SK-N-SH (cell line): ENCODE measurements around the gene LRRC45. TPM values are rescaled to one million over a fixed set of nuclear protein-coding genes. Genes with fewer than 3 reads are reported as not detected.

ENCODE experiments used
- CTCF ChIA-PET: fragments of 300-600, 350-600 bp; formaldehyde crosslinking; extraction: SDS; loops from one replicate; lab custom pipeline; 2021; lab: Yijun Ruan, JAX
- POLR2A ChIA-PET: fragments of 350-600 bp; sonication (Branson Sonifier 250); formaldehyde crosslinking; extraction: SDS; loops from one replicate; lab custom pipeline; 2020; ENCODE audit warnings: antibody characterized with exemption, inconsistent platforms; lab: Yijun Ruan, JAX
- DNase-seq: peaks from one replicate; pipeline ENCODE4 v3.0.0; 2012
- H2AFZ ChIP-seq: fragments of 200-600 bp; sonication (generic); 2 replicates; pipeline ENCODE4 v1.8.1; 2016; ENCODE audit warnings: antibody characterized with exemption, mild to moderate bottlenecking, low read depth
- H3F3A ChIP-seq: fragments of 200-600 bp; sonication (generic); replicated peaks from 2 replicates; pipeline ENCODE3; 2016; ENCODE audit warnings: antibody characterized with exemption, mild to moderate bottlenecking; ENCODE audit not compliant: insufficient read depth
- H3K27ac ChIP-seq, 2 experiments: fragments of 200-500 bp in 1 of 2; fragments of 200-600 bp in 1 of 2; sonication (Bioruptor generic) in 1 of 2; sonication (generic), shearing (Covaris generic) in 1 of 2; 2 replicates each; pipeline versions ENCODE4 v1.5.1 to v1.6.1; 2014 to 2016; ENCODE audit warnings: low read depth in 2 of 2, inconsistent platforms in 1 of 2, low read length in 1 of 2, mild to moderate bottlenecking in 1 of 2, mixed read lengths in 1 of 2
- H3K27me3 ChIP-seq: fragments of 200-600 bp; sonication (generic), shearing (Covaris generic); 2 replicates; pipeline ENCODE4 v1.6.1; 2016; ENCODE audit warnings: mixed run types; ENCODE audit not compliant: insufficient read depth
- H3K36me3 ChIP-seq, 2 experiments: fragments of 200-500 bp in 1 of 2; fragments of 200-600 bp in 1 of 2; sonication (Bioruptor generic) in 1 of 2; sonication (generic) in 1 of 2; replicated peaks in 1 of 2; 2 replicates each; pipeline versions ENCODE3 to v1.5.1; 2014 to 2016; ENCODE audit warnings: low read length in 1 of 2, mild to moderate bottlenecking in 1 of 2; ENCODE audit not compliant: insufficient read depth in 2 of 2, control insufficient read depth in 1 of 2
- H3K4me1 ChIP-seq, 2 experiments: fragments of 200-500 bp in 1 of 2; fragments of 200-600 bp in 1 of 2; sonication (Bioruptor generic) in 1 of 2; sonication (generic), shearing (Covaris generic) in 1 of 2; 2 replicates each; pipeline versions ENCODE4 v1.5.1 to v1.6.1; 2014 to 2016; ENCODE audit warnings: low read depth in 1 of 2, low read length in 1 of 2, mixed run types in 1 of 2; ENCODE audit not compliant: insufficient read depth in 2 of 2, control insufficient read depth in 1 of 2
- H3K4me2 ChIP-seq: fragments of 200-600 bp; sonication (generic), shearing (Covaris generic); 2 replicates; pipeline ENCODE4 v1.6.1; 2017; ENCODE audit warnings: mixed run types
- H3K4me3 ChIP-seq, 2 experiments: fragments of 200-500 bp in 1 of 2; fragments of 200-600 bp in 1 of 2; sonication (Bioruptor generic) in 1 of 2; sonication (generic), shearing (Covaris generic) in 1 of 2; 2 replicates each; pipeline versions ENCODE4 v1.5.1 to v1.8.1; 2014 to 2016; ENCODE audit warnings: low read depth in 2 of 2, inconsistent platforms in 1 of 2, low read length in 1 of 2, mild to moderate bottlenecking in 1 of 2, mixed read lengths in 1 of 2, moderate library complexity in 1 of 2
- H3K79me2 ChIP-seq: fragments of 200-600 bp; sonication (generic); 2 replicates; pipeline ENCODE4 v1.8.1; 2017; ENCODE audit warnings: mild to moderate bottlenecking; ENCODE audit not compliant: insufficient read depth
- H3K9ac ChIP-seq: fragments of 200-600 bp; sonication (generic); 2 replicates; pipeline ENCODE4 v1.6.1; 2017; ENCODE audit warnings: mixed run types
- H3K9me2 ChIP-seq: fragments of 200-600 bp; sonication (generic); 2 replicates; pipeline ENCODE4 v1.6.1; 2017; ENCODE audit warnings: mixed run types
- H3K9me3 ChIP-seq: fragments of 200-600 bp; sonication (generic); 2 replicates; pipeline ENCODE4 v1.6.1; 2017; ENCODE audit warnings: mixed run types, mild to moderate bottlenecking, moderate library complexity
- H4K20me1 ChIP-seq: fragments of 200-600 bp; sonication (generic); 2 replicates; pipeline ENCODE4 v1.6.1; 2017; ENCODE audit warnings: mild to moderate bottlenecking, mixed run types; ENCODE audit not compliant: insufficient read depth
- CHD2 ChIP-seq: fragments of 150-350 bp; IDR thresholded peaks from 2 replicates; pipeline ENCODE4 v1.6.1; 2018; ENCODE audit warnings: low read length; ENCODE audit not compliant: partially characterized antibody
- EP300 ChIP-seq, 2 experiments: IDR thresholded peaks; 2 replicates each; pipeline versions ENCODE4 v1.4.0 to v1.6.1; 2012; ENCODE audit warnings: borderline replicate concordance in 1 of 2, low read depth in 1 of 2, low read length in 1 of 2
- FOSL2 ChIP-seq: IDR thresholded peaks from 2 replicates; pipeline ENCODE4 v1.4.0; 2012; ENCODE audit warnings: low read depth, mild to moderate bottlenecking, moderate library complexity, borderline replicate concordance
- FOXJ3 ChIP-seq: sonication (generic); formaldehyde crosslinking; IDR thresholded peaks from 2 replicates; pipeline ENCODE4 v1.5.1; 2020; ENCODE audit warnings: mild to moderate bottlenecking, missing genetic modification reagents
- GABPA ChIP-seq: IDR thresholded peaks from 2 replicates; pipeline ENCODE4 v1.4.0; 2012; ENCODE audit warnings: low read depth, mild to moderate bottlenecking
- IRF3 ChIP-seq: fragments of 150-350 bp; IDR thresholded peaks from 2 replicates; pipeline ENCODE4 v1.6.1; 2016; ENCODE audit warnings: mild to moderate bottlenecking, low read depth, low read length
- MEF2A ChIP-seq: IDR thresholded peaks from 2 replicates; pipeline ENCODE4 v1.4.0; 2012; ENCODE audit warnings: low read depth, borderline replicate concordance
- NRF1 ChIP-seq: IDR thresholded peaks from 2 replicates; pipeline ENCODE4 v1.6.1; 2012; ENCODE audit warnings: low read depth, mild to moderate bottlenecking, low read length
- POLR2AphosphoS5 ChIP-seq: IDR thresholded peaks from 2 replicates; pipeline ENCODE4 v1.6.1; 2012; ENCODE audit warnings: low read depth, low read length
- RAD21 ChIP-seq: IDR thresholded peaks from 2 replicates; pipeline ENCODE4 v1.6.1; 2012; ENCODE audit warnings: mild to moderate bottlenecking, low read length
- REST ChIP-seq: IDR thresholded peaks from 2 replicates; pipeline ENCODE4 v1.6.1; 2012; ENCODE audit warnings: mild to moderate bottlenecking, low read depth, low read length, moderate library complexity
- RFX5 ChIP-seq: IDR thresholded peaks from 2 replicates; pipeline ENCODE4 v1.6.1; 2012; ENCODE audit warnings: mild to moderate bottlenecking, improper control_type of control experiment, low read length
- RXRA ChIP-seq: IDR thresholded peaks from 2 replicates; pipeline ENCODE4 v1.4.0; 2012; ENCODE audit warnings: low read depth, mild to moderate bottlenecking, borderline replicate concordance
- SIN3A ChIP-seq: IDR thresholded peaks from 2 replicates; pipeline ENCODE4 v1.6.1; 2012; ENCODE audit warnings: low read depth, mild to moderate bottlenecking, low read length, moderate library complexity, borderline replicate concordance
- SMC3 ChIP-seq: IDR thresholded peaks from 2 replicates; pipeline ENCODE4 v1.6.1; 2012; ENCODE audit warnings: low read depth, low read length, improper control_type of control experiment
- TEAD4 ChIP-seq: IDR thresholded peaks from 2 replicates; pipeline ENCODE4 v1.4.0; 2012; ENCODE audit warnings: mild to moderate bottlenecking, borderline replicate concordance; ENCODE audit not compliant: insufficient read depth
- USF2 ChIP-seq: fragments of 150-350 bp; IDR thresholded peaks from 2 replicates; pipeline ENCODE4 v1.6.1; 2017; ENCODE audit warnings: antibody characterized with exemption, low read length, low read depth, borderline replicate concordance
- YY1 ChIP-seq: IDR thresholded peaks from 2 replicates; pipeline ENCODE4 v1.4.0; 2012; ENCODE audit warnings: low read depth, mild to moderate bottlenecking
- ZBTB33 ChIP-seq: IDR thresholded peaks from 2 replicates; pipeline ENCODE4 v1.4.0; 2012; ENCODE audit warnings: low read depth, borderline replicate concordance
- WGBS: methylation state at CpG from one replicate; pipeline ENCODE4 v1.1.6; 2017; ENCODE audit warnings: low lambda C conversion rate; 5-methylcytosine and 5-hydroxymethylcytosine counted together
- polyA plus RNA-seq, 3 experiments: library from polyadenylated mRNA; depleted of rRNA; stranded (reverse); fragments of >200 nt; gene quantifications; 2 replicates each; pipeline ENCODE4 v1.2.3, GENCODE V29; 2012

The LRRC45 gene
- polyA plus RNA-seq, 1 of the 3 experiments (the other 2 are of a cell fraction), result 31.5 TPM

GRCh38 chr17:81994593-81995462, 28.3 kb upstream of the LRRC45 start (continued):
- TF ChIP-seq REST (no peak), NRF1 (no peak), YY1 (no peak), MEF2A (no peak)

- no peak overlapping the region for H2AFZ ChIP-seq
- H3K36me3 ChIP-seq, result peaks cover 0 to 11% of the 10 kb centered on the region in 2 experiments
- H3K4me2 ChIP-seq, result no peak overlapping the region
- TF ChIP-seq TEAD4 (no peak), SIN3A (no peak), GABPA (no peak), POLR2AphosphoS5 (no peak), CHD2 (no peak), USF2 (no peak), FOXJ3 (CRISPR knock-in tag) (no peak), RFX5 (no peak), FOSL2 (no peak), SMC3 (no peak), IRF3 (no peak), RAD21 (no peak), RXRA (no peak), EP300 (IDR thresholded peaks at IDR 0.05; ENCODE audit: borderline replicate concordance in 1 of 2, low read depth in 1 of 2, low read length in 1 of 2) (no peak), YY1 (no peak), ZBTB33 (no peak)
- no peak overlapping the region for H3K27ac ChIP-seq
- no peaks in the 10 kb centered on the region for H3K9me2 ChIP-seq
- H3F3A ChIP-seq, result no peaks in the 10 kb centered on the region
- H3K9ac ChIP-seq, result no peak overlapping the region
- peaks cover 11% of the 10 kb centered on the region for H3K79me2 ChIP-seq
- H3K9me3 ChIP-seq, result no peaks in the 10 kb centered on the region
- H3K4me3 ChIP-seq, result no peak overlapping the region
- DNase-seq, result no peak
- no peaks in the 10 kb centered on the region for H4K20me1 ChIP-seq
- H3K27me3 ChIP-seq, result no peaks in the 10 kb centered on the region
- ChIA-PET POLR2A (no interaction called here), CTCF (interaction anchor here (1.3 to 6.3 kb wide), 4 partner anchors 9 to 35 kb away, joined by 3 to 56 read pairs (median 24); partner anchors contain the start of genes CENPX and NOTUM)
- H3K4me1 ChIP-seq, result peaks cover 0 to 23% of the 10 kb centered on the region in 2 experiments; a peak in 1 of 4 replicates
- WGBS, result 93% methylated on average over 29 of the region's 29 CpGs
Measured at GRCh38 chr17:81995463-81996231, 27.5 kb upstream of the LRRC45 start.
